ENCODE results near the gene SPEN.
A peak's percentile ranks its signal among the peaks of the same experiment; 100 is the strongest.

- peak; percentile 47; the same call in 1 of the 2 replicates for TF ChIP-seq POLR2AphosphoS5 (IDR thresholded peaks at IDR 0.05; ENCODE audit: low read depth, low read length)
- TF ChIP-seq EZH2phosphoT487 (IDR thresholded peaks at IDR 0.05; ENCODE audit: borderline replicate concordance, low read depth) = no peak
- TF ChIP-seq, protein P1, sequence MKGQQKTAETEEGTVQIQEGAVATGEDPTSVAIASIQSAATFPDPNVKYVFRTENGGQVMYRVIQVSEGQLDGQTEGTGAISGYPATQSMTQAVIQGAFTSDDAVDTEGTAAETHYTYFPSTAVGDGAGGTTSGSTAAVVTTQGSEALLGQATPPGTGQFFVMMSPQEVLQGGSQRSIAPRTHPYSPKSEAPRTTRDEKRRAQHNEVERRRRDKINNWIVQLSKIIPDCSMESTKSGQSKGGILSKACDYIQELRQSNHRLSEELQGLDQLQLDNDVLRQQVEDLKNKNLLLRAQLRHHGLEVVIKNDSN (IDR thresholded peaks at IDR 0.05; ENCODE audit: borderline replicate concordance, low read depth) = no peak
- no peak for TF ChIP-seq CTCF (IDR thresholded peaks at IDR 0.05)
- peak; percentile 59 for TF ChIP-seq JUND (IDR thresholded peaks at IDR 0.05)
These were observed 47.3 kb upstream of the SPEN start for GRCh38 chr1:15799928-15800835.
